K562 (cell line): Measurements from ENCODE around the gene PDE4D. TPM values are rescaled to one million over a fixed set of nuclear protein-coding genes. Genes with fewer than 3 reads are reported as not detected.

Source experiments
- ATAC-seq: fragments of 200-7000 bp; cut with Tn5 transposase; 3 replicates; pipeline ENCODE4 v1.9.1; 2020; ENCODE audit warnings: moderate library complexity
- BruUV-seq: library from RNA; stranded (reverse); fragments of 400-500 nt; replicated peaks from 2 replicates; lab custom pipeline; 2021; lab: Mats Ljungman, UMichigan
- CTCF ChIA-PET: fragments of 300-600 bp; formaldehyde crosslinking; extraction: SDS; loops from one replicate; lab custom pipeline; 2021; ENCODE audit warnings: low intra/inter-chr PET ratio; lab: Yijun Ruan, JAX
- POLR2A ChIA-PET: fragments of 300-600, 350-650 bp; sonication (Branson Sonifier 250); formaldehyde crosslinking; extraction: SDS; loops from one replicate; lab custom pipeline; 2021; ENCODE audit warnings: antibody characterized with exemption, inconsistent platforms; lab: Yijun Ruan, JAX
- DNase-seq, 4 experiments: peaks; one replicate each; pipeline versions ENCODE4 v3.0.0 to v3.0.0-alpha.2; 2011 to 2018; ENCODE audit warnings: low spot score in 3 of 4, mixed read lengths in 3 of 4; ENCODE audit errors: extremely low read depth in 1 of 4
- FAIRE-seq: peaks from 2 replicates; lab custom pipeline; 2011; peaks lifted over from hg19 to GRCh38; lab: Jason Lieb, UNC
- H2AFZ ChIP-seq: 2 replicates; pipeline ENCODE4 v1.6.0; 2011; ENCODE audit warnings: low read depth, low read length, control low read depth, inconsistent platforms
- H3K27ac ChIP-seq: fragments of 200-600 bp; 3 replicates; pipeline ENCODE4 v1.8.0; 2011; ENCODE audit warnings: low read depth, mild to moderate bottlenecking, control low read depth, inconsistent platforms, low read length, moderate library complexity, mixed read lengths; ENCODE audit errors: extremely low read depth
- H3K27me3 ChIP-seq, 2 experiments: fragments of 300-600 bp in 1 of 2; 2 replicates in 1 of 2; 3 replicates in 1 of 2; pipeline versions ENCODE4 v1.6.0 to v1.8.0; 2011; ENCODE audit warnings: inconsistent platforms in 2 of 2, low read length in 2 of 2, mild to moderate bottlenecking in 1 of 2, mixed read lengths in 1 of 2, moderate library complexity in 1 of 2; ENCODE audit not compliant: control insufficient read depth in 2 of 2, insufficient read depth in 2 of 2
- H3K36me3 ChIP-seq: fragments of 300-600 bp; 3 replicates; pipeline ENCODE4 v1.8.0; 2011; ENCODE audit warnings: mild to moderate bottlenecking, low read length, inconsistent platforms; ENCODE audit not compliant: control insufficient read depth, insufficient read depth
- H3K4me1 ChIP-seq, 2 experiments: fragments of 200-600 bp in 1 of 2; replicated peaks in 1 of 2; 2 replicates in 1 of 2; 3 replicates in 1 of 2; pipeline versions ENCODE4 v1.5.1 to v1.8.0; 2011; ENCODE audit warnings: inconsistent platforms in 2 of 2, low read length in 2 of 2, mild to moderate bottlenecking in 1 of 2, mixed read lengths in 1 of 2, moderate library complexity in 1 of 2; ENCODE audit not compliant: control insufficient read depth in 2 of 2, insufficient read depth in 2 of 2
- H3K4me2 ChIP-seq: 2 replicates; pipeline ENCODE4 v1.6.1; 2011; ENCODE audit warnings: low read length, control low read depth, inconsistent platforms, mixed read lengths; ENCODE audit not compliant: insufficient read depth
- H3K4me3 ChIP-seq: fragments of 200-600 bp; sonication (generic), shearing (Covaris generic); 2 replicates; pipeline ENCODE4 v1.5.1; 2016; ENCODE audit warnings: control low read depth, inconsistent platforms
- H3K79me2 ChIP-seq: fragments of 200-600 bp; 3 replicates; pipeline ENCODE4 v1.8.0; 2011; ENCODE audit warnings: low read length, inconsistent platforms; ENCODE audit not compliant: control insufficient read depth, insufficient read depth
- H3K9ac ChIP-seq, 2 experiments: 2 replicates each; pipeline versions ENCODE4 v1.6.0 to v1.6.1; 2011; ENCODE audit warnings: low read depth in 2 of 2, low read length in 2 of 2, control low read depth in 1 of 2, inconsistent platforms in 1 of 2, mild to moderate bottlenecking in 1 of 2, mixed read lengths in 1 of 2; ENCODE audit not compliant: insufficient read depth in 1 of 2
- H3K9me1 ChIP-seq: one replicate; pipeline ENCODE4 v1.6.0; 2011; ENCODE audit warnings: inconsistent platforms, mild to moderate bottlenecking, low read length, moderate library complexity; ENCODE audit not compliant: control insufficient read depth, insufficient read depth
- H3K9me3 ChIP-seq: replicated peaks from 2 replicates; pipeline ENCODE4 v1.5.1; 2011; ENCODE audit warnings: low read depth, low read length, inconsistent platforms; ENCODE audit not compliant: control insufficient read depth, insufficient read depth
- H4K20me1 ChIP-seq: replicated peaks from 2 replicates; pipeline ENCODE4 v1.6.1; 2011; ENCODE audit warnings: low read length, inconsistent platforms, mixed read lengths; ENCODE audit not compliant: control insufficient read depth, insufficient read depth
- CBFB ChIP-seq: sonication (generic); formaldehyde crosslinking; IDR thresholded peaks from 2 replicates; pipeline ENCODE4 v1.4.0; 2020; ENCODE audit warnings: mild to moderate bottlenecking, missing genetic modification reagents
- DLX4 ChIP-seq: fragments of 250-450 bp; sonication (Bioruptor Pico); IDR thresholded peaks from 2 replicates; pipeline ENCODE4 v1.6.1; 2021; ENCODE audit warnings: mild to moderate bottlenecking
- ERF ChIP-seq: fragments of 450-650 bp; formaldehyde crosslinking; IDR thresholded peaks from 2 replicates; pipeline ENCODE4 v1.4.0; 2020; ENCODE audit warnings: mild to moderate bottlenecking, mixed read lengths
- MIER1 ChIP-seq: fragments of 450-650 bp; IDR thresholded peaks from 2 replicates; pipeline ENCODE4 v1.6.1; 2016; ENCODE audit warnings: antibody characterized with exemption, mild to moderate bottlenecking, low read depth
- NCOA2 ChIP-seq, 2 experiments: fragments of 450-650 bp; IDR thresholded peaks; 2 replicates each; pipeline ENCODE4 v1.6.1; 2018; ENCODE audit warnings: mild to moderate bottlenecking in 2 of 2, moderate library complexity in 1 of 2; ENCODE audit not compliant: partially characterized antibody in 2 of 2
- SRSF1 ChIP-seq: fragments of 200-400 bp; formaldehyde crosslinking; IDR thresholded peaks from 2 replicates; pipeline ENCODE4 v1.6.1; 2017; ENCODE audit warnings: mild to moderate bottlenecking, low read depth, low read length, moderate library complexity
- STAT6 ChIP-seq: sonication (generic); formaldehyde crosslinking; IDR thresholded peaks from 2 replicates; pipeline ENCODE4 v1.8.1; 2023; ENCODE audit warnings: mild to moderate bottlenecking, missing genetic modification reagents
- TCF3 ChIP-seq: sonication (generic); formaldehyde crosslinking; IDR thresholded peaks from 2 replicates; pipeline ENCODE4 v1.4.0; 2020; ENCODE audit warnings: mild to moderate bottlenecking, missing genetic modification reagents
- ZNF76 ChIP-seq: fragments of 250-450 bp; sonication (Bioruptor Pico); IDR thresholded peaks from 2 replicates; pipeline ENCODE4 v1.4.0; 2020; ENCODE audit warnings: mild to moderate bottlenecking, moderate library complexity, borderline replicate concordance
- in situ Hi-C: fragments of 300-500 bp; cut with MboI; formaldehyde crosslinking; loops from 4 replicates; pipeline ENCODE4 v1.15.0; 2018; ENCODE audit warnings: inconsistent platforms, mixed read lengths
- intact Hi-C: fragments of 100-400 bp; cut with micrococcal nuclease; formaldehyde crosslinking; loops from 2 replicates; pipeline ENCODE4 v1.14.2; 2022
- polyA plus RNA-seq, 8 experiments: library from polyadenylated mRNA; depleted of rRNA in 4 of 8; stranded (reverse) in 5 of 8; unstranded in 3 of 8; fragments of >200 nt; fragmentation: Nextera tagmentation in 2 of 8; fragmentation: Illumina TruSeq in 1 of 8; extraction: Ambion mirVana in 2 of 8; extraction: Trizol in 1 of 8; gene quantifications; 2 replicates each; pipeline versions ENCODE4 v1.2.1 to v1.2.3, GENCODE V29; 2011 to 2014; ENCODE audit warnings: inconsistent platforms in 1 of 8, missing spikeins in 1 of 8
- total RNA-seq, 7 experiments: library from RNA; depleted of rRNA in 6 of 7; stranded (reverse); fragments of >200 nt in 6 of 7; fragmentation: Illumina TruSeq in 2 of 7; extraction: Trizol in 2 of 7; gene quantifications; 2 replicates each; pipeline versions ENCODE4 v1.2.1 to v1.2.3, GENCODE V29; 2011 to 2021; ENCODE audit warnings: low replicate concordance in 1 of 7

Gene PDE4D
- total and polyA plus RNA-seq, 9 of the 15 experiments (the other 6 are each of a cell fraction or from before 2014, with no cell fraction given) = 0.04 to 0.46 (median 0.13) TPM

GRCh38 chr5:59387127-59387526, 506.4 kb downstream of the PDE4D start:
- intact Hi-C loops (loop anchor here (10.0 kb wide), 1 partner anchor 502 kb away; no protein-coding TSS in a partner anchor), in situ Hi-C loops (no loop called here)
- no peak for ATAC-seq
- ChIA-PET CTCF (no interaction called here), POLR2A (no interaction called here)
- H3K27ac ChIP-seq = no peak overlapping the region
- BruUV-seq = no TSS peak
- no peaks in the 10 kb centered on the region for H3K9me1 ChIP-seq
- no peak overlapping the region for H3K4me3 ChIP-seq
- no peak for FAIRE-seq
- no peaks in the 10 kb centered on the region for H3K27me3 ChIP-seq
- no peaks in the 10 kb centered on the region for H3K79me2 ChIP-seq
- TF ChIP-seq NCOA2 (IDR thresholded peaks at IDR 0.05; ENCODE audit: partially characterized antibody in 2 of 2) (no peak), MIER1 (no peak), CBFB (CRISPR knock-in tag) (no peak), STAT6 (CRISPR knock-in tag) (no peak), ZNF76 (no peak), TCF3 (no peak), SRSF1 (no peak), ERF (CRISPR knock-in tag) (no peak), DLX4 (CRISPR knock-in tag) (no peak)
- no peak overlapping the region for H3K4me2 ChIP-seq
- no peaks in the 10 kb centered on the region for H3K36me3 ChIP-seq
- no peaks in the 10 kb centered on the region for H4K20me1 ChIP-seq
- no peaks in the 10 kb centered on the region for H3K9me3 ChIP-seq
- no peak overlapping the region for H2AFZ ChIP-seq
- H3K4me1 ChIP-seq = no peaks in the 10 kb centered on the region
- no peak overlapping the region for H3K9ac ChIP-seq
- DNase-seq = no peak
